Stimulated activated CD8-positive, alpha-beta memory T cell treated with anti-CD3 and anti-CD28 coated beads, Interleukin-7, amount 100 ng/mL, for 1 hour (primary cell): ENCODE data around the gene RIPOR2.

Experiments used
- DNase-seq, 2 donors: peaks; one replicate each; pipeline ENCODE4 v3.0.0-alpha.2; 2020; ENCODE audit warnings: low read depth in 2 of 2

The RIPOR2 gene

DNA sequence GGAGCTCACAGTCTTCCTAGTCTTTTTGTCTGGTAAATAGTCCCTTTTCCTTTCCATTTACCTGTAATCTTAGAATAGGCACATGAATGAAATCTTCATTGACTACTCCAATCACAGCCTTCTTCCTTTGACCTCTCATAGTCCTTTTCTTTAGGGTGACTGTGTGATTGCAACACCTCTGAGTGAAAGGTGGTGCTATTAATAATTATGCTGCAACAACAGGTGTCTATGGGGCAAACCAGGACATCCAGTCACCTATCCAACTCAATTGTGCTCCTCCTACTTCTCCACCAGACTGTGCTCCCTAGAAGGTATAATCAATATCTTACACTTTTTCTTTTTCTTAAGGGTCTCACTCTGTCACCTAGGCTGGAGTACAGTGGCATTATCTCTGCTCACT is 29.4 kb downstream of the RIPOR2 start:
- no peak for DNase-seq

GRCh38 chr6:24905483-24905882 is 30.3 kb downstream of the RIPOR2 start:
- no peak for DNase-seq

DNA sequence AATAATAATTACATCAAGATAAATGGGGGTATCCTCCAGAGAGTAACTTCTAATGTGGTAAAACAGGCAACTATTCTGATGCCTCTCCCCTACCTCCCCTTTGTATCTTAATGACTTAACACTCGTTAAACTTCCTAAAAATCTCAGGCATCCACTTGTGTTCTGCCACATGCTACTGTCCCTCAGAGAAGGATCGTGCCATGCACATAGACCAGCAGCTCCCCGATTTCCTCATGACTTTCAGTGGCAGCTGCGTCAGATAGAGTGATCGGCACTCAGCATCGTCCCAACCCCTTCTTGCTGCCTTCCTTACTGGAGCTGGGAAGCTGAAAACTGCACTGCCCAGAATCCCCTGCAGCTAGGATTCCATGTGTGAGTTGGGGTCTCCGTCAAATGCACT is 32.1 kb downstream of the RIPOR2 start:
- no peak for DNase-seq

DNA sequence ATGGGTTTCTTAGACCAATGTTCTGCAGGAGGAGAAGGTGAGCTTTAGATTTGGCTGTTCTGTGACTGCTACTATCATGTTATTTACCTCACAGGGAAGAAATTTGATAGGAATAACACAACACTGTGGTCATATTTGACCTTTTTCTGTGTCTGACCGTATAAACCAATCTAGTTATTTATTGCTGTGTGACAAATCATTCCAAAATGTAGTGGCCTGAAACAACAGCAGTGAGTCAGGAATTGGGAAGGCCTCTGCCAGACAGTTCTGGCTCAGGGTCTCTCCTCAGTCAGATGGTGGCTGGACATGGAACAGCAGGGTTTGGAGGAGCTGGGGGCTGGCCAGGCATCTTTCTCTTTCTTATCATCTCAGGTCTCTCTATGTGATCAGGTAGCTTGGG is 33.0 kb downstream of the RIPOR2 start:
- no peak for DNase-seq

- no peak for DNase-seq
Observed at GRCh38 chr6:24901698-24902328, 33.9 kb downstream of the RIPOR2 start.

DNA sequence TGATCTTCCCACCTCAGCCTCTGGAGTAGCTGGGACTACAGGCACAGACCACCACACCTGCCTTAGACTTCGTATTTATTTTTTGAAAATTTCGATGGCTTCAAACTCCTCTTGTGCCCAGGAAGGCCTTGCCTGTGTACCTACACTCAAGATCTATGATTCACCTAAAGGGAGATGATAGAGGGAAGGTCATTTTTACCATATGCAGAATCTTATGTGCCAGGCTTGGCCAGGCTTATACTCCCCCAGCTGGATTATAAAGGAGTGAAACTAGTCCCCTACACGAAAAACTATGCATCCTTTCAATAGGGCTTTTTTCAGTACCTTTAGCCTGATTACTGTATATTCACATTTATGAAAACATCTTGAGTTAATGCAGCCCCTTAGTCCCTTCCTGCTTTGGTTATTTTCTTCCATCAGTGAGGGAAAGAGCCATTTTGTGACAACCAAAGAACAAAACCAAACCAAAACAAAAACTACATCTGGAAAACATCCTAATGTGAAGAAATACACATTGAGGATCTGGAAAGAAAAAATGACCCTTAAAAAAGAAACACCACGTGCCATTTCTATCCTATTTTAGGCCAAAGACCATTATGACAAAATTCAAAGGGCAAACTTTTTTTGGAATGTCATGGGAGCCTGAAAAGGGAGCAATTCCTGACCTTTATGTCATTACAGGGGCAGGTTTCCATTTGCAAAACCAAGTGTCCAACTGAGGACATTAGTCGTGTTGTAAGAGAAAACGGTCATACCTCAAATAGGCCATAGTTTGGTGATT is 34.7 kb downstream of the RIPOR2 start:
- DNase-seq: no peak

GRCh38 chr6:24899997-24900325 is 35.8 kb downstream of the RIPOR2 start:
- no peak for DNase-seq

GRCh38 chr6:24899136-24899996 is 36.4 kb downstream of the RIPOR2 start:
- no peak for DNase-seq

- DNase-seq: no peak
Observed at GRCh38 chr6:24898676-24899075, 37.1 kb downstream of the RIPOR2 start.

GRCh38 chr6:24897186-24897585 is 38.6 kb downstream of the RIPOR2 start:
- no peak for DNase-seq

GRCh38 chr6:24893342-24893850 is 42.4 kb downstream of the RIPOR2 start:
- no peak for DNase-seq

- no peak for DNase-seq
Observed at GRCh38 chr6:24891004-24891403, 44.8 kb downstream of the RIPOR2 start.

- DNase-seq: no peak
Observed at GRCh38 chr6:24890471-24890870, 45.3 kb downstream of the RIPOR2 start.

- DNase-seq: no peak
Observed at GRCh38 chr6:24888715-24889370, 46.9 kb downstream of the RIPOR2 start.

- DNase-seq: no peak
Observed at GRCh38 chr6:24887545-24888140, 48.1 kb downstream of the RIPOR2 start.

- no peak for DNase-seq
Observed at GRCh38 chr6:24883618-24884017, 52.1 kb downstream of the RIPOR2 start.

- DNase-seq: no peak
Observed at GRCh38 chr6:24882835-24883555, 52.8 kb downstream of the RIPOR2 start.

- no peak for DNase-seq
Observed at GRCh38 chr6:24882295-24882694, 53.5 kb downstream of the RIPOR2 start.

DNA sequence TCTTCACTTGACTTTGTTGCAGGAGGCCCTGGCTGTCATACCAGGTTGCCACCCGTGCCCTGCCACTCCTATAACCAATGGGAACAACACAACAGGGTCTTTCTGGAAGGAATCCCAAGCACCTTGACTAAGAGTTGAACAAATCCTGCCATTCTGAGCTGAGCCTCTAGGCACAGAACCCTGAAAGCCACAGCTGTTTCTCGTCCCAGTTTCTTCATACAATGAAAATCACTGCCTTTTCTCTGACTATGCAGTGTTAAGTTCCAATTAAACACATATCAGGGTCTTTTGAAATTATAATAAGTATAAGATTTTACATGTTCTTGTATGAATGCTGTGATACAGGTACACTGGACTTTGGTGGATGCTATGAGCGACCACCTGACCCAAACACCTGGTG is 54.4 kb downstream of the RIPOR2 start:
- no peak for DNase-seq

DNA sequence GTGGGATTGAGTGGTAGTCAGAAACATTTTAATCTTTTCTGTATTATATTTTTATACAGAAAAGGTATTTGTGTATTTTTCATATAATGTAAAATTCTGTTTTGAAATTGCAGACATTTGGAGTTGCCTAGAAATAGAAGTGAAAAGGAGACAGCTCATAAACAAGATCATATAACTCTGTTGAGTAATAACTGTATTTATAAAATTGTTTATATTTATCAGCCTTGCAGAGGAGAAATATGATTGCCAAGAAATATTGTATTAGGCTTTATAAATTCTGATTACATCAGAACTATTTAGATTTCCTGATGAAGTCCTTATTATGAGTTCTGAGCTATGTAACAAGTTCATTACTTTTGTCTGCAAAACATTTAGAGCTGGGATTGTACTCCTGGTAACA is 55.3 kb downstream of the RIPOR2 start:
- DNase-seq: no peak

GRCh38 chr6:24879351-24879750 is 56.4 kb downstream of the RIPOR2 start:
- DNase-seq: no peak
